Skeletal muscle tissue (tissue), 4 donors: ENCODE measurements around the gene VSTM4. TPM values are rescaled to one million over a fixed set of nuclear protein-coding genes. Genes with fewer than 3 reads are reported as not detected.
A peak's percentile ranks its signal among the peaks of the same experiment; 100 is the strongest.

ENCODE experiments used
- H3K27ac ChIP-seq: one replicate; pipeline ENCODE4 v1.7.0; 2013; ENCODE audit warnings: mild to moderate bottlenecking, low read depth, low read length, inconsistent platforms
- H3K27me3 ChIP-seq, 3 donors: one replicate each; pipeline ENCODE4 v1.7.0; 2013; ENCODE audit warnings: low read length in 3 of 3; ENCODE audit not compliant: control insufficient read depth in 3 of 3, insufficient read depth in 3 of 3
- H3K36me3 ChIP-seq, 3 donors: one replicate each; pipeline ENCODE4 v1.7.0; 2013; ENCODE audit warnings: low read length in 3 of 3; ENCODE audit not compliant: control insufficient read depth in 3 of 3, insufficient read depth in 3 of 3
- H3K4me1 ChIP-seq, 3 donors: one replicate each; pipeline ENCODE4 v1.7.0; 2013; ENCODE audit warnings: low read length in 3 of 3, mild to moderate bottlenecking in 3 of 3; ENCODE audit not compliant: control insufficient read depth in 3 of 3, insufficient read depth in 3 of 3
- H3K4me3 ChIP-seq, 3 donors: one replicate each; pipeline ENCODE4 v1.7.0; 2013; ENCODE audit warnings: low read length in 3 of 3
- H3K9ac ChIP-seq, 3 donors: one replicate each; pipeline ENCODE4 v1.7.0; 2013; ENCODE audit warnings: low read length in 3 of 3, mild to moderate bottlenecking in 3 of 3, moderate library complexity in 2 of 3, low read depth in 1 of 3
- H3K9me3 ChIP-seq, 3 donors: one replicate each; pipeline ENCODE4 v1.7.0; 2013; ENCODE audit warnings: low read length in 3 of 3; ENCODE audit not compliant: control insufficient read depth in 3 of 3
- total RNA-seq: library from RNA; depleted of rRNA; stranded (reverse); fragments of >200 nt; gene quantifications from one replicate; pipeline ENCODE4 v1.2.3, GENCODE V29; 2014
- donor health status: Osteomylitis.

Gene VSTM4
- total RNA-seq, 1 donor from 2014 or later, result 40.7 TPM

- Histone ChIP-seq H3K27ac (no peak overlapping the region), H3K36me3 (peaks cover 0 to 6% (median 5%) of the 10 kb centered on the region in 3 donors), H3K9ac (no peak overlapping the region), H3K4me3 (no peak overlapping the region), H3K27me3 (no peaks in the 10 kb centered on the region), H3K9me3 (no peaks in the 10 kb centered on the region), H3K4me1 (peaks cover 18 to 58% (median 18%) of the 10 kb centered on the region in 3 donors)
Measured at GRCh38 chr10:49078433-49078832, 36.9 kb downstream of the VSTM4 start.

DNA sequence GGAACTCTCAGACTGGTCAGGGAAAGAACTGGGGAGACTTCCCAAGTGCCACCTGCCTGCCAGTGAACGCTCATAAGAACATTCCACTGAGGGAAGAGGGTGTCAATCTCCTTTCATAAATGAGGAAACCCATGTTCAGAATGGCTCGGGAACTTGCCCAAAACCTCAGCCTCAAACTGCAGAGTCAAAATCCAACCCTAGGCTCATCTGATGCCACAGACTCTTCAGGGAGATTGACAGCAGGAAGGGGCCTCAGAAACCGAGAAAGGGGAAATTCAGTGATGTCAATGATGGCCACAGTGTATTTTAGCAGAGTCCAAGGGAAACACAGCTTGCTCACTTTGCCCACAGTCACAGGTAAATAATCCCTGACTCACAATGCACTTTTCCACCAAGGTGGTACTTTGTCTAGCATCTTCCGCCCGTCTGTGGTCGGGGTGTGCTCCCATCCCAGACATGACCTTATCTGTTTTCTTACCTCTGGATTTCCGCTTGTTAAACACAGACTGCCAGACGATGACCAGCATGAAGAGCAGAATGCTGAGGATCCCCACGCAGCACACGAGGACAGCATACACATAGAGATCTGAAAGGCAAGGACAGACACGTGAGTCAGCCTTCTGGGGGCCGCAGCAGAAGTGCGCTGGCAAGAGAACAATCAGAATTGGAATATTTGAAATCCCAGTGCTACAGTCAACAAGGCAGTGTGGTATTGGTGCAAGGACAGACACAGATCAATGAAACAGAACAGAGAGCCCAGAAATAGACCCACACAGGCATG, 38.4 kb downstream of the VSTM4 start:
- Histone ChIP-seq H3K9me3 (no peaks in the 10 kb centered on the region), H3K27me3 (no peaks in the 10 kb centered on the region), H3K27ac (no peak overlapping the region), H3K4me1 (peaks cover 13 to 50% (median 14%) of the 10 kb centered on the region in 3 donors), H3K36me3 (peaks cover 0 to 7% (median 6%) of the 10 kb centered on the region in 3 donors), H3K4me3 (no peak overlapping the region), H3K9ac (no peak overlapping the region)

GRCh38 chr10:49076319-49076718, 39.0 kb downstream of the VSTM4 start:
- H3K9me3 ChIP-seq, result no peaks in the 10 kb centered on the region
- H3K9ac ChIP-seq, result no peak overlapping the region
- H3K27ac ChIP-seq, result no peak overlapping the region
- H3K4me3 ChIP-seq, result no peak overlapping the region
- H3K4me1 ChIP-seq, result peaks cover 8 to 47% (median 14%) of the 10 kb centered on the region in 3 donors
- no peaks in the 10 kb centered on the region for H3K27me3 ChIP-seq
- H3K36me3 ChIP-seq, result peaks cover 0 to 7% (median 6%) of the 10 kb centered on the region in 3 donors

- Histone ChIP-seq H3K9me3 (no peaks in the 10 kb centered on the region), H3K27me3 (no peaks in the 10 kb centered on the region), H3K36me3 (peaks cover 0 to 7% (median 6%) of the 10 kb centered on the region in 3 donors), H3K4me3 (no peak overlapping the region), H3K27ac (no peak overlapping the region), H3K9ac (no peak overlapping the region), H3K4me1 (peaks cover 4 to 47% (median 12%) of the 10 kb centered on the region in 3 donors)
Measured at GRCh38 chr10:49075743-49076142, 39.6 kb downstream of the VSTM4 start.

- no peak overlapping the region for H3K27ac ChIP-seq
- no peak overlapping the region for H3K4me3 ChIP-seq
- H3K9me3 ChIP-seq, result no peaks in the 10 kb centered on the region
- no peaks in the 10 kb centered on the region for H3K27me3 ChIP-seq
- H3K9ac ChIP-seq, result no peak overlapping the region
- peaks cover 0 to 7% (median 6%) of the 10 kb centered on the region in 3 donors for H3K36me3 ChIP-seq
- H3K4me1 ChIP-seq, result peaks cover 0 to 42% (median 7%) of the 10 kb centered on the region in 3 donors
Measured at GRCh38 chr10:49074836-49075682, 40.3 kb downstream of the VSTM4 start.

GRCh38 chr10:49072166-49072885, 43.0 kb downstream of the VSTM4 start:
- Histone ChIP-seq H3K9ac (no peak overlapping the region), H3K27ac (no peak overlapping the region), H3K4me3 (no peak overlapping the region), H3K4me1 (peaks cover 10 to 53% (median 12%) of the 10 kb centered on the region in 3 donors), H3K9me3 (no peaks in the 10 kb centered on the region), H3K27me3 (no peaks in the 10 kb centered on the region), H3K36me3 (peaks cover 0 to 7% (median 6%) of the 10 kb centered on the region in 3 donors)

GRCh38 chr10:49071160-49071761, 44.1 kb downstream of the VSTM4 start:
- peaks cover 0 to 7% (median 6%) of the 10 kb centered on the region in 3 donors for H3K36me3 ChIP-seq
- H3K4me3 ChIP-seq, result no peak overlapping the region
- no peak overlapping the region for H3K27ac ChIP-seq

GRCh38 chr10:49070701-49071100, 44.6 kb downstream of the VSTM4 start:
- H3K4me1 ChIP-seq, result peaks cover 10 to 42% (median 12%) of the 10 kb centered on the region in 3 donors
- no peak overlapping the region for H3K4me3 ChIP-seq
- no peaks in the 10 kb centered on the region for H3K9me3 ChIP-seq
- peaks cover 0 to 3% (median 3%) of the 10 kb centered on the region in 3 donors for H3K36me3 ChIP-seq
- no peaks in the 10 kb centered on the region for H3K27me3 ChIP-seq
- H3K27ac ChIP-seq, result no peak overlapping the region
- no peak overlapping the region for H3K9ac ChIP-seq

More at GRCh38 chr10:49071160-49071761, 44.1 kb downstream of the VSTM4 start:
- no peaks in the 10 kb centered on the region for H3K9me3 ChIP-seq
- H3K4me1 ChIP-seq, result peaks cover 10 to 45% (median 12%) of the 10 kb centered on the region in 3 donors
- H3K27me3 ChIP-seq, result no peaks in the 10 kb centered on the region
- no peak overlapping the region for H3K9ac ChIP-seq

DNA sequence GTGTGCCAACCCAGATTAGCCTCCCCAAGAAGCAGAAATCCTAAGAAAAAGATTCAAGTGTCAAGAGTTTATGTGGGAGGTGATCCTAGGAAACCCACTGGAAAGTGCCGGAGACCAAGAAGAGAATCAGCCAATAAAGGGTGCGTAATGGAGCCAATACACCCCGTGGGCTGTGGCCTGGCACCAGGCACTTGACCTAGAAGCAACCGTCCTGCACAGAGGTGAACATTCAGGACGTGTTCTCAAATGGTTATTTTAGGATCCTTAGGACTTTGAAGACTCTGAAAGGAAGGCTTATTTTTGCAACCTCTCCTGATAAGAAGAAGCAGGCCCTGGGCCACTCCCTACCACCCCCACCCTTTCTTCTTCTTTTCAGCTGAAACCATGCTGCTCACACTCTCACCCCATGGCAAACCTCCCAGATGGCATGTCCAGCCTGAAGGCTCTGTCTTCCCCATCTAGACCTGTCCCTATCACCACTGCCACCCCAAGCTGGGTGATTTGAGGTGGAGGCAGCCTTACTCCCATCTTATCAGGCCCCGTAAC, 46.6 kb downstream of the VSTM4 start:
- Histone ChIP-seq H3K4me1 (peaks cover 10 to 34% (median 12%) of the 10 kb centered on the region in 3 donors), H3K9ac (no peak overlapping the region), H3K36me3 (peaks cover 0 to 2% (median 0%) of the 10 kb centered on the region in 3 donors), H3K27ac (peak overlapping the region; percentile 55), H3K27me3 (no peaks in the 10 kb centered on the region), H3K4me3 (no peak overlapping the region), H3K9me3 (no peaks in the 10 kb centered on the region)
